ENCODE data around the gene GTPBP6.

DNA sequence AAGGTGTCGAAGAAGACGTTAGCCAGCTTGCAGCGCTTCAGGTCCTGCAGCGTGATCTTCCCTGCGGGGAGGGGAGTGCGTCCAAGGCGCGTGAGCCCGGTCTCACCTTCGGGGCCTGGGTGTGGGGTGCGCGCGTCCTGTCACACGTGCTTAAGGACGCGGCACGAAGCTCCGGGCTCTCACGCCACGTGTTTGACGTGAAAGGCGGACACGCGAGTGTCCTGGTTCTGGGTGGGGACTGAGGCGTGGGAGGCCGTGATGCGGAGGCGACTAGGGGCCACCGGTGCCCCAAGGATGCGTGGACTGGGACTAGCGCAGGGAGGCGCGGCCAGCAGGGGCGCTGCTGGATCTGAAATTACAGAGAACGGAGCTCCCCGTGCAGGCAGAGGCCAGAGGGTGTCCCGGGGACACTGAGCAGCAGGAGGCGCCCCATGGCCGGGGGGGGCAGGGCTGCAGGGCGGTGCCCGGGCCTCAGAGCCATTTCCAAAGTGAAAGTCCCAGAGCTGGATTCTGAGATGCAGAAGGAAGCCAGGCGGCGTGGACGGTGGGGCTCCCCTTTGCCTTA, 20.3 kb upstream of the GTPBP6 start:
- TF ChIP-seq ARNTL (CRISPR knock-in tag; IDR thresholded peaks at IDR 0.05; ENCODE audit: borderline replicate concordance, low read depth), result no peak
- no peak for TF ChIP-seq ZNF565 (CRISPR knock-in tag; conservative IDR thresholded peaks at IDR 0.05; ENCODE audit: low read depth)
- no peak for TF ChIP-seq ZFP30 (CRISPR knock-in tag; IDR thresholded peaks at IDR 0.05)
- TF ChIP-seq, protein P1, sequence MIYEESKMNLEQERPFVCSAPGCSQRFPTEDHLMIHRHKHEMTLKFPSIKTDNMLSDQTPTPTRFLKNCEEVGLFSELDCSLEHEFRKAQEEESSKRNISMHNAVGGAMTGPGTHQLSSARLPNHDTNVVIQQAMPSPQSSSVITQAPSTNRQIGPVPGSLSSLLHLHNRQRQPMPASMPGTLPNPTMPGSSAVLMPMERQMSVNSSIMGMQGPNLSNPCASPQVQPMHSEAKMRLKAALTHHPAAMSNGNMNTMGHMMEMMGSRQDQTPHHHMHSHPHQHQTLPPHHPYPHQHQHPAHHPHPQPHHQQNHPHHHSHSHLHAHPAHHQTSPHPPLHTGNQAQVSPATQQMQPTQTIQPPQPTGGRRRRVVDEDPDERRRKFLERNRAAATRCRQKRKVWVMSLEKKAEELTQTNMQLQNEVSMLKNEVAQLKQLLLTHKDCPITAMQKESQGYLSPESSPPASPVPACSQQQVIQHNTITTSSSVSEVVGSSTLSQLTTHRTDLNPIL (CRISPR knock-in tag; IDR thresholded peaks at IDR 0.05; ENCODE audit: low read depth), result no peak
- no peak for TF ChIP-seq ZNF8 (CRISPR knock-in tag; IDR thresholded peaks at IDR 0.05)
- no peak for TF ChIP-seq OSR1 (CRISPR knock-in tag; IDR thresholded peaks at IDR 0.05)
- no peak for TF ChIP-seq TCF4 (CRISPR knock-in tag; IDR thresholded peaks at IDR 0.05; ENCODE audit: borderline replicate concordance)
- TF ChIP-seq, protein P2, sequence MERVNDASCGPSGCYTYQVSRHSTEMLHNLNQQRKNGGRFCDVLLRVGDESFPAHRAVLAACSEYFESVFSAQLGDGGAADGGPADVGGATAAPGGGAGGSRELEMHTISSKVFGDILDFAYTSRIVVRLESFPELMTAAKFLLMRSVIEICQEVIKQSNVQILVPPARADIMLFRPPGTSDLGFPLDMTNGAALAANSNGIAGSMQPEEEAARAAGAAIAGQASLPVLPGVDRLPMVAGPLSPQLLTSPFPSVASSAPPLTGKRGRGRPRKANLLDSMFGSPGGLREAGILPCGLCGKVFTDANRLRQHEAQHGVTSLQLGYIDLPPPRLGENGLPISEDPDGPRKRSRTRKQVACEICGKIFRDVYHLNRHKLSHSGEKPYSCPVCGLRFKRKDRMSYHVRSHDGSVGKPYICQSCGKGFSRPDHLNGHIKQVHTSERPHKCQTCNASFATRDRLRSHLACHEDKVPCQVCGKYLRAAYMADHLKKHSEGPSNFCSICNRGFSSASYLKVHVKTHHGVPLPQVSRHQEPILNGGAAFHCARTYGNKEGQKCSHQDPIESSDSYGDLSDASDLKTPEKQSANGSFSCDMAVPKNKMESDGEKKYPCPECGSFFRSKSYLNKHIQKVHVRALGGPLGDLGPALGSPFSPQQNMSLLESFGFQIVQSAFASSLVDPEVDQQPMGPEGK (CRISPR knock-in tag; IDR thresholded peaks at IDR 0.05; ENCODE audit: borderline replicate concordance), result no peak
- TF ChIP-seq ZFP3 (CRISPR knock-in tag; IDR thresholded peaks at IDR 0.05), result no peak
- TF ChIP-seq ISL1 (CRISPR knock-in tag; IDR thresholded peaks at IDR 0.05), result no peak
- no peak for TF ChIP-seq RARB (CRISPR knock-in tag; IDR thresholded peaks at IDR 0.05)
- TF ChIP-seq CSDC2 (CRISPR knock-in tag; IDR thresholded peaks at IDR 0.05), result no peak

All from SK-N-SH treated with all-trans-retinoic acid at 6 μM for 48 hours (cell line).